Uterus (tissue), 4 donors: ENCODE results near the gene NFU1. TPM values are rescaled to one million over a fixed set of nuclear protein-coding genes. Genes with fewer than 3 reads are reported as not detected.

Experiments used
- DNase-seq, 2 donors: peaks; one replicate each; pipeline ENCODE4 v3.0.0-alpha.2; 2019 to 2020
- H3K27ac ChIP-seq, 2 donors: fragments of 200-600 bp; sonication (generic); 1 replicate in 1 of 2; 2 replicates in 1 of 2; pipeline ENCODE4 v1.5.1; 2016 to 2018
- H3K27me3 ChIP-seq, 2 donors: fragments of 200-600 bp; sonication (generic); one replicate each; pipeline ENCODE4 v1.5.1; 2018 to 2019; ENCODE audit warnings: control low read depth in 1 of 2
- H3K36me3 ChIP-seq, 2 donors: fragments of 200-600 bp; sonication (generic); one replicate each; pipeline ENCODE4 v1.5.1; 2019; ENCODE audit warnings: control low read depth in 1 of 2
- H3K4me1 ChIP-seq, 2 donors: fragments of 200-600 bp; sonication (generic); one replicate each; pipeline ENCODE4 v1.5.1; 2018 to 2019; ENCODE audit warnings: control low read depth in 1 of 2
- H3K4me3 ChIP-seq, 2 donors: fragments of 200-600 bp; sonication (generic); 1 replicate in 1 of 2; 2 replicates in 1 of 2; pipeline ENCODE4 v1.5.1; 2018 to 2019; ENCODE audit warnings: mild to moderate bottlenecking in 1 of 2
- H3K9me3 ChIP-seq, 2 donors: fragments of 200-600 bp; sonication (generic); one replicate each; pipeline ENCODE4 v1.5.1; 2019; ENCODE audit warnings: control low read depth in 1 of 2
- CTCF ChIP-seq, 4 experiments: fragments of 200-600 bp in 2 of 4; fragments of 450-650 bp in 2 of 4; sonication (generic) in 2 of 4; IDR thresholded peaks; one replicate each; pipeline ENCODE4 v1.5.1; 2016 to 2019; ENCODE audit warnings: antibody characterized with exemption in 4 of 4, mild to moderate bottlenecking in 2 of 4, moderate library complexity in 1 of 4
- POLR2A ChIP-seq, 2 donors: fragments of 450-650 bp; IDR thresholded peaks; one replicate each; pipeline ENCODE4 v1.6.1; 2016; ENCODE audit warnings: antibody characterized with exemption in 2 of 2, mild to moderate bottlenecking in 1 of 2, moderate library complexity in 1 of 2
- intact Hi-C: fragments of 100-400 bp; cut with DNase I; formaldehyde crosslinking; loops from one replicate; pipeline ENCODE4 v1.15.1; 2023; ENCODE audit warnings: low total_unique reads
- total RNA-seq, 4 donors: library from RNA; depleted of rRNA in 3 of 4; stranded (reverse); fragments of >200 nt in 3 of 4; gene quantifications; one replicate each; pipeline versions ENCODE4 v1.1.0 to v1.2.4, GENCODE V29; 2014 to 2023
- donor health status: DM: yes; HTN: yes; CAD: no.

Gene NFU1
- total RNA-seq, 4 donors from 2014 or later, result 24.4 to 55.3 (median 41.6) TPM

- DNase-seq, result no peak
- no peaks in the 10 kb centered on the region for H3K9me3 ChIP-seq
- intact Hi-C loops, result no loop called here
- TF ChIP-seq POLR2A (IDR thresholded peaks at IDR 0.05) (no peak), CTCF (IDR thresholded peaks at IDR 0.05) (no peak)
- H3K27ac ChIP-seq, result no peak overlapping the region
- no peak overlapping the region for H3K4me3 ChIP-seq
- H3K27me3 ChIP-seq, result no peaks in the 10 kb centered on the region
- H3K36me3 ChIP-seq, result no peaks in the 10 kb centered on the region
- H3K4me1 ChIP-seq, result no peaks in the 10 kb centered on the region
These were observed 40.4 kb upstream of the NFU1 start for GRCh38 chr2:69477627-69478026.

- Histone ChIP-seq H3K4me3 (no peak overlapping the region), H3K9me3 (no peaks in the 10 kb centered on the region), H3K36me3 (no peaks in the 10 kb centered on the region), H3K4me1 (no peaks in the 10 kb centered on the region), H3K27ac (no peak overlapping the region), H3K27me3 (no peaks in the 10 kb centered on the region)
- intact Hi-C loops, result no loop called here
- no peak for DNase-seq
- TF ChIP-seq POLR2A (IDR thresholded peaks at IDR 0.05) (no peak), CTCF (IDR thresholded peaks at IDR 0.05) (no peak)
These were observed 37.5 kb upstream of the NFU1 start for GRCh38 chr2:69474688-69475087.

- H3K36me3 ChIP-seq, result no peaks in the 10 kb centered on the region
- intact Hi-C loops, result no loop called here
- no peak overlapping the region for H3K4me3 ChIP-seq
These were observed 34.6 kb upstream of the NFU1 start for GRCh38 chr2:69471793-69472192.

GRCh38 chr2:69470911-69471310 lies 33.7 kb upstream of the NFU1 start:
- no peak for TF ChIP-seq POLR2A (IDR thresholded peaks at IDR 0.05)
- TF ChIP-seq CTCF (IDR thresholded peaks at IDR 0.05), result no peak
- Histone ChIP-seq H3K27ac (no peak overlapping the region), H3K4me3 (no peak overlapping the region), H3K27me3 (no peaks in the 10 kb centered on the region), H3K4me1 (no peaks in the 10 kb centered on the region), H3K9me3 (no peaks in the 10 kb centered on the region), H3K36me3 (no peaks in the 10 kb centered on the region)
- DNase-seq, result no peak
- intact Hi-C loops, result no loop called here

More at GRCh38 chr2:69471793-69472192, 34.6 kb upstream of the NFU1 start:
- H3K27me3 ChIP-seq, result no peaks in the 10 kb centered on the region
- no peak overlapping the region for H3K27ac ChIP-seq
- TF ChIP-seq CTCF (IDR thresholded peaks at IDR 0.05) (no peak), POLR2A (IDR thresholded peaks at IDR 0.05) (no peak)
- no peaks in the 10 kb centered on the region for H3K4me1 ChIP-seq
- no peak for DNase-seq
- H3K9me3 ChIP-seq, result no peaks in the 10 kb centered on the region

- H3K27me3 ChIP-seq, result no peaks in the 10 kb centered on the region
- H3K4me1 ChIP-seq, result no peaks in the 10 kb centered on the region
- no peaks in the 10 kb centered on the region for H3K36me3 ChIP-seq
- intact Hi-C loops, result no loop called here
- no peak overlapping the region for H3K4me3 ChIP-seq
- TF ChIP-seq CTCF (IDR thresholded peaks at IDR 0.05), result no peak
- no peak for TF ChIP-seq POLR2A (IDR thresholded peaks at IDR 0.05)
- no peak for DNase-seq
- H3K27ac ChIP-seq, result peak overlapping the region in 1 of 2 donors; percentile 11
- H3K9me3 ChIP-seq, result no peaks in the 10 kb centered on the region
These were observed 32.5 kb upstream of the NFU1 start for GRCh38 chr2:69469784-69470183.
